B cell (primary cell): Measurements from ENCODE around the gene SRC. TPM values are rescaled to one million over a fixed set of nuclear protein-coding genes. Genes with fewer than 3 reads are reported as not detected.

Experiments used
- ATAC-seq: fragments of 200-7000 bp; cut with Tn5 transposase; one replicate; pipeline ENCODE4 v1.10.0; 2021; ENCODE audit warnings: low read depth, mild to moderate bottlenecking, moderate number of reproducible peaks, moderate library complexity
- CTCF ChIA-PET: fragments of 350-600 bp; sonication (Branson Sonifier 250); formaldehyde crosslinking; loops from one replicate; lab custom pipeline; 2021; ENCODE audit warnings: antibody characterized with exemption, inconsistent platforms; lab: Charles Lee
- POLR2A ChIA-PET: fragments of 350-600 bp; sonication (Branson Sonifier 250); formaldehyde crosslinking; loops from one replicate; lab custom pipeline; 2021; ENCODE audit warnings: antibody characterized with exemption; lab: Charles Lee
- DNase-seq: peaks from one replicate; pipeline ENCODE4 v3.0.0; 2013
- H2AFZ ChIP-seq: 2 replicates; pipeline ENCODE4 v1.6.1; 2012; ENCODE audit warnings: mild to moderate bottlenecking, low read depth, low read length; ENCODE audit not compliant: insufficient read depth, poor library complexity, severe bottlenecking
- H3K27ac ChIP-seq, 2 donors: 1 replicate in 1 of 2; 2 replicates in 1 of 2; pipeline ENCODE4 v1.5.1; 2012 to 2013; ENCODE audit warnings: low read length in 2 of 2, mild to moderate bottlenecking in 2 of 2, moderate library complexity in 1 of 2
- H3K27me3 ChIP-seq, 4 experiments: fragments of 200-600 bp in 1 of 4; sonication (generic) in 1 of 4; replicated peaks in 1 of 4; 1 replicate in 2 of 4; 2 replicates in 2 of 4; pipeline versions ENCODE4 v1.6.1 to v1.7.0; 2013 to 2016; ENCODE audit warnings: low read length in 3 of 4, mild to moderate bottlenecking in 2 of 4, mixed read lengths in 1 of 4, moderate library complexity in 1 of 4; ENCODE audit not compliant: insufficient read depth in 4 of 4, control insufficient read depth in 3 of 4; ENCODE audit errors: control extremely low read depth in 1 of 4
- H3K36me3 ChIP-seq, 2 experiments: replicated peaks in 1 of 2; 1 replicate in 1 of 2; 2 replicates in 1 of 2; pipeline versions ENCODE4 v1.6.1 to v1.7.1; 2013; ENCODE audit warnings: low read length in 1 of 2; ENCODE audit not compliant: insufficient read depth in 2 of 2, control insufficient read depth in 1 of 2; ENCODE audit errors: control extremely low read depth in 1 of 2, extremely low read depth in 1 of 2
- H3K4me1 ChIP-seq, 2 donors: fragments of 200-600 bp in 1 of 2; sonication (generic) in 1 of 2; 1 replicate in 1 of 2; 2 replicates in 1 of 2; pipeline versions ENCODE4 v1.5.1 to v1.6.1; 2013 to 2017; ENCODE audit warnings: low read length in 2 of 2; ENCODE audit not compliant: control insufficient read depth in 2 of 2, insufficient read depth in 2 of 2
- H3K4me2 ChIP-seq: replicated peaks from 2 replicates; pipeline ENCODE3; 2012; ENCODE audit warnings: mild to moderate bottlenecking, low read depth, low read length; ENCODE audit not compliant: poor library complexity, severe bottlenecking
- H3K4me3 ChIP-seq, 5 experiments: fragments of 200-600 bp in 1 of 5; sonication (generic) in 1 of 5; 1 replicate in 3 of 5; 2 replicates in 2 of 5; pipeline versions ENCODE4 v1.5.1 to v1.7.0; 2011 to 2016; ENCODE audit warnings: low read length in 4 of 5, mild to moderate bottlenecking in 4 of 5, low read depth in 2 of 5, control low read depth in 1 of 5, moderate library complexity in 1 of 5; ENCODE audit not compliant: insufficient read depth in 1 of 5; ENCODE audit errors: control extremely low read depth in 1 of 5, extremely low read depth in 1 of 5
- H3K79me2 ChIP-seq: fragments of 200-600 bp; sonication (generic); one replicate; pipeline ENCODE4 v1.6.0; 2016; ENCODE audit warnings: low read length; ENCODE audit not compliant: control insufficient read depth, insufficient read depth
- H3K9ac ChIP-seq: fragments of 200-600 bp; sonication (generic); 2 replicates; pipeline ENCODE4 v1.6.1; 2017; ENCODE audit warnings: mild to moderate bottlenecking, low read length, moderate library complexity
- H3K9me3 ChIP-seq, 3 donors: one replicate each; pipeline versions ENCODE4 v1.6.1 to v1.7.1; 2013; ENCODE audit warnings: low read length in 2 of 3; ENCODE audit not compliant: control insufficient read depth in 2 of 3, insufficient read depth in 1 of 3; ENCODE audit errors: control extremely low read depth in 1 of 3
- H4K20me1 ChIP-seq: 2 replicates; pipeline ENCODE4 v1.6.0; 2012; ENCODE audit warnings: mild to moderate bottlenecking, low read length; ENCODE audit not compliant: insufficient read depth, control insufficient read depth, poor library complexity, severe bottlenecking
- H3K27ac Mint-ChIP-seq: one replicate; pipeline ENCODE4 v1.8.0; 2021; ENCODE audit warnings: mixed read lengths
- H3K27me3 Mint-ChIP-seq: one replicate; pipeline ENCODE4 v1.8.0; 2021; ENCODE audit warnings: mixed read lengths
- H3K4me1 Mint-ChIP-seq: one replicate; pipeline ENCODE4 v1.8.0; 2021; ENCODE audit warnings: mixed read lengths
- H3K4me3 Mint-ChIP-seq: one replicate; pipeline ENCODE4 v1.8.0; 2021; ENCODE audit warnings: mixed read lengths
- H3K9me3 Mint-ChIP-seq: one replicate; pipeline ENCODE4 v1.8.0; 2022; ENCODE audit warnings: mixed read lengths; ENCODE audit not compliant: insufficient read depth
- CTCF ChIP-seq: fragments of 200-600 bp; IDR thresholded peaks from one replicate; pipeline ENCODE4 v1.8.0; 2022; ENCODE audit warnings: antibody characterized with exemption, mild to moderate bottlenecking
- EZH2 ChIP-seq: IDR thresholded peaks from 2 replicates; pipeline ENCODE4 v1.6.1; 2012; ENCODE audit warnings: borderline replicate concordance, low read depth, mild to moderate bottlenecking, moderate library complexity, low read length; ENCODE audit not compliant: insufficient read depth, poor library complexity, severe bottlenecking
- WGBS: methylation state at CpG from one replicate; pipeline ENCODE4 v1.1.5; 2013; ENCODE audit warnings: missing lambda C conversion rate; ENCODE audit not compliant: insufficient coverage; 5-methylcytosine and 5-hydroxymethylcytosine counted together
- intact Hi-C: fragments of 100-400 bp; cut with micrococcal nuclease; formaldehyde crosslinking; loops from one replicate; pipeline ENCODE4 v1.10.0; 2022
- polyA plus RNA-seq: library from polyadenylated mRNA; depleted of rRNA; stranded (reverse); fragments of >200 nt; gene quantifications from 2 replicates; pipeline ENCODE4 v1.2.3, GENCODE V29; 2012
- total RNA-seq, 2 donors: library from RNA; stranded (reverse); fragments of 120-200 nt in 1 of 2; gene quantifications; 1 replicate in 1 of 2; 2 replicates in 1 of 2; pipeline versions ENCODE4 v1.2.3 to v1.2.4, GENCODE V29; 2013 to 2022

The SRC gene
- total and polyA plus RNA-seq, 2 donors (not counting 1 experiment from before 2014, with no cell fraction given) = 6.5 to 16.8 TPM

GRCh38 chr20:37336369-37337207, 9.4 kb upstream of the SRC start:
- DNase-seq = peak; percentile 81
- Mint-ChIP-seq H3K4me3 (peak overlapping the region; percentile 77), H3K27ac (peak overlapping the region; percentile 88)

More at GRCh38 chr20:37336369-37337207, 9.4 kb upstream of the SRC start:
- no peaks in the 10 kb centered on the region for H3K9me3 Mint-ChIP-seq
- CTCF ChIA-PET = interaction anchor here (0.8 to 1.7 kb wide), 3 partner anchors 20 to 60 kb away, joined by 3 to 5 read pairs (median 3); no protein-coding TSS in a partner anchor
- Histone ChIP-seq H3K27ac (peak overlapping the region; percentile 59 to 60), H3K27me3 (no peaks in the 10 kb centered on the region), H3K4me3 (peak overlapping the region in 3 of 5 experiments; percentile 27 to 44 (median 30)), H3K36me3 (no peaks in the 10 kb centered on the region), H3K79me2 (no peaks in the 10 kb centered on the region), H3K4me1 (peaks cover 28 to 38% of the 10 kb centered on the region in 2 donors), H3K4me2 (peak overlapping the region; percentile 75), H2AFZ (peak overlapping the region; percentile 12), H3K9me3 (no peaks in the 10 kb centered on the region), H3K9ac (peak overlapping the region; percentile 23), H4K20me1 (no peaks in the 10 kb centered on the region)
- POLR2A ChIA-PET = interaction anchor here (0.6 kb wide), 1 partner anchor 403 kb away, joined by 5 read pairs; no protein-coding TSS in a partner anchor
- H3K4me1 Mint-ChIP-seq = peaks cover 32% of the 10 kb centered on the region
- no peaks in the 10 kb centered on the region for H3K27me3 Mint-ChIP-seq
- 9% methylated on average over 7 of the region's 11 CpGs for WGBS
- intact Hi-C loops = loop anchor here (1.0 to 5.0 kb wide), 2 partner anchors 20 to 46 kb away; no protein-coding TSS in a partner anchor
- TF ChIP-seq CTCF = no peak
- no peak for TF ChIP-seq EZH2
- ATAC-seq = peak; percentile 79
